ENCODE measurements around the gene SLC16A1. TPM values are rescaled to one million over a fixed set of nuclear protein-coding genes. Genes with fewer than 3 reads are reported as not detected.
"Not testable (repeated sequence)": the region's sequence is repeated elsewhere in the genome, so short reads cannot be mapped to it uniquely, and the experiment has no call there.

Gene SLC16A1
- total RNA-seq, 1 donor from 2014 or later, result 113 TPM

DNA sequence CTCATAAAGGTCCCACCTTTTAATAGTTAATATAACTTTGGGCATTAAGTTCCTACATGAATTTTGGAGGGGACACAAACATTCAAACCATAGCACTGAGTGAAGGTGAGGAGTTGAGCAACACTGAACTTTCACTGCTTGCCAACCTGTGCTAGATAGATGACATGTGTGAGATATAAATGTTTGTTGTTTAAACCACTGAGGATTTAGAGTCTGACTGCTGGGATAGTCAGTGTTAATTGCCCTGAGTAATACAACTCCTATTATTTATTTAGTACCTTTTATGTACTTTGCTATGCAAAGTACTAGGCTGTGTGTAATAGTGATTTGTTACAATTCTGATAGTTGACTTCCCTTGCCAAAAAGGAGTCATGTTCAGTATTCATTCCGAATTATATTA lies 32.4 kb upstream of the SLC16A1 start:
- TF ChIP-seq, protein P1, sequence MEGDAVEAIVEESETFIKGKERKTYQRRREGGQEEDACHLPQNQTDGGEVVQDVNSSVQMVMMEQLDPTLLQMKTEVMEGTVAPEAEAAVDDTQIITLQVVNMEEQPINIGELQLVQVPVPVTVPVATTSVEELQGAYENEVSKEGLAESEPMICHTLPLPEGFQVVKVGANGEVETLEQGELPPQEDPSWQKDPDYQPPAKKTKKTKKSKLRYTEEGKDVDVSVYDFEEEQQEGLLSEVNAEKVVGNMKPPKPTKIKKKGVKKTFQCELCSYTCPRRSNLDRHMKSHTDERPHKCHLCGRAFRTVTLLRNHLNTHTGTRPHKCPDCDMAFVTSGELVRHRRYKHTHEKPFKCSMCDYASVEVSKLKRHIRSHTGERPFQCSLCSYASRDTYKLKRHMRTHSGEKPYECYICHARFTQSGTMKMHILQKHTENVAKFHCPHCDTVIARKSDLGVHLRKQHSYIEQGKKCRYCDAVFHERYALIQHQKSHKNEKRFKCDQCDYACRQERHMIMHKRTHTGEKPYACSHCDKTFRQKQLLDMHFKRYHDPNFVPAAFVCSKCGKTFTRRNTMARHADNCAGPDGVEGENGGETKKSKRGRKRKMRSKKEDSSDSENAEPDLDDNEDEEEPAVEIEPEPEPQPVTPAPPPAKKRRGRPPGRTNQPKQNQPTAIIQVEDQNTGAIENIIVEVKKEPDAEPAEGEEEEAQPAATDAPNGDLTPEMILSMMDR (conservative IDR thresholded peaks at IDR 0.05), result no peak
- Mint-ChIP-seq H3K4me3 (no peak overlapping the region), H3K27me3 (ENCODE audit: low read depth) (no peaks in the 10 kb centered on the region), H3K27ac (ENCODE audit: unreplicated experiment) (no peak overlapping the region), H3K9me3 (no peaks in the 10 kb centered on the region), H3K36me3 (ENCODE audit: low read depth) (no peaks in the 10 kb centered on the region), H3K4me1 (no peaks in the 10 kb centered on the region)
- DNase-seq (ENCODE audit: low read depth, low spot score), result no peak

DNA sequence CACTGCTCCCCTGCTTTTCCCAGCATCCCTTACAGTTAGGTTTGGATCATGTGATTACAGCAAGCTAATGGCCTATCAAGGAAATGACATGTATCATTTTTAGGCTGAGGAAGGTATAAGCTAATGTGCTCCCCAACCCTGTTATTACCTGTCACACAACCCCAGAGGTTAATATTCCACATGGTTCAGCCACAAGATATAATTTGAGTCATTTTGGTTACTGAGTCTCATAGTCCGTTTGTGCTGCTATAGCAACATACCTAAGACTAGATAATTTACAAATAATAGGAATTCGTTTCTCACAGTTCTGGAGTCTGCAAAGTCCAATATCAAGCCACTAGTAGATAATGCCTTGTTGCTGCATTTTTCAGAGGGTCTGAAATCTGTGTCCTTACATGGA lies 29.1 kb upstream of the SLC16A1 start:
- TF ChIP-seq, protein P1 (conservative IDR thresholded peaks at IDR 0.05), result no peak
- H3K27ac Mint-ChIP-seq (ENCODE audit: unreplicated experiment), result no peak overlapping the region
- no peaks in the 10 kb centered on the region for H3K36me3 Mint-ChIP-seq (ENCODE audit: low read depth)
- DNase-seq (ENCODE audit: low read depth, low spot score), result no peak
- H3K27me3 Mint-ChIP-seq (ENCODE audit: low read depth), result no peaks in the 10 kb centered on the region
- no peak overlapping the region for H3K4me3 Mint-ChIP-seq
- peaks cover 3% of the 10 kb centered on the region for H3K4me1 Mint-ChIP-seq
- H3K9me3 Mint-ChIP-seq, result no peaks in the 10 kb centered on the region

DNA sequence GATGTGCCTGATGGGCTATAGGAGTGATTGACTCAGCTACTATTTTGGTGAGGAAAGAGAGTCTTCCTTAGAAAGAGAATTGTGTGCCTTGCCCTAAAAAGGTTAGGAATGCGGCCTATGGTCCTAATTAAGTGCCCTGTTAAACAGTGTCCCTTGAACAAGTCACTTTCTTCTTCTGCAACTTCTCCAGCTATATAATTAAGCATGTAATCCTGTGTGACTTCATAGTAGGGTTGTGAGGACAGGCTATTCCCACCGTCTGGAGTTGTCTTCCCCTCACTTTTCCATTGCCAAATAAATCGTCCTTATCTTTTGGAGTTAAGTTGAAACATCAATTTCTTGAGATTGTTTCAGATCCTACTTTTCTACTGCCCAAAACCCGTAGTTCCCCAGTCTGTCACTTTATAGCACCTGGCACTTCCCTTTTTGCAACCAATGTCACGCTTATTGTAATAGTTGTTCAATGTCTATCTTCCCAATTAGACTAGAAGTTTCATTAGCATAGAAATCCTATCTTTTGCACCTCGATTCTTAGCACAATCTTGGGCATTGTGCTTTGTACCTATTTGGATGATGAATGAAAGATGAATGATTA lies 27.6 kb upstream of the SLC16A1 start:
- TF ChIP-seq, protein P1 (conservative IDR thresholded peaks at IDR 0.05), result no peak
- Mint-ChIP-seq H3K27ac (ENCODE audit: unreplicated experiment) (no peak overlapping the region), H3K27me3 (ENCODE audit: low read depth) (no peaks in the 10 kb centered on the region), H3K36me3 (ENCODE audit: low read depth) (no peaks in the 10 kb centered on the region), H3K9me3 (no peaks in the 10 kb centered on the region), H3K4me3 (no peak overlapping the region), H3K4me1 (peaks cover 3% of the 10 kb centered on the region)
- no peak for DNase-seq (ENCODE audit: low read depth, low spot score)

DNA sequence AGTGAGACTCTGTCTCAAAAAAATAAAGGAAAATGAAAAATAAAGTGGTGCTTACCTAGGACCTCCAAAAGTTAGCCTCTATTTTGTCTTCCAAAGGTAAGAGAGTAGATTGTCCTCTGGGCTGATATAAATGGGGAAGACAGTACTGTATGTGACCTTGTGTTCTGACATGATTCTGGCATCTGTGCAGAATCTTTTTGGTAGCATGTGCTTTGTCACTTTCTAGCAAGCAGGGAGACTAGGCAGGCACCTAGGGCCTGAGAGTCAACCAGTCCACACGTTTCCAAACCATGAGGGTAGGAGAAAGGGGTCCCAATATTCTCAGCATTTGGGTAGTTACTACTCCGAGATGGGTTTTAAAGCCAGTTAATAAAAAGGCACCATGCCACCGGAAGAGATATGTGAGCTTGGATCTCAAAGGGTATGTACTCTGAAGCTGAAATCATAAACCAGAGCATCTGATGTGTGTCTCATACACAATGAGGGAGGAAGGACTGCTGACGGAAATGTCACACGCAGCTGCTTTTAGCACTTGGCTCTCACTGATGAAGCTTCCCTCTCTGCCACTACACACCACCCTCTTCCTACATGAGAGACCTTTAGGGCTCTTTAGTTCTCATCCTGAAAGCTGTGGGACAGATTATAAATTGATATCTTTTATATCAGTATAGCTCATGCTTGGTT lies 27.0 kb upstream of the SLC16A1 start:
- Mint-ChIP-seq H3K36me3 (ENCODE audit: low read depth) (no peaks in the 10 kb centered on the region), H3K4me1 (peaks cover 3% of the 10 kb centered on the region), H3K27ac (ENCODE audit: unreplicated experiment) (no peak overlapping the region), H3K9me3 (no peaks in the 10 kb centered on the region), H3K27me3 (ENCODE audit: low read depth) (no peaks in the 10 kb centered on the region), H3K4me3 (no peak overlapping the region)
- no peak for DNase-seq (ENCODE audit: low read depth, low spot score)
- TF ChIP-seq, protein P1 (conservative IDR thresholded peaks at IDR 0.05), result no peak

DNA sequence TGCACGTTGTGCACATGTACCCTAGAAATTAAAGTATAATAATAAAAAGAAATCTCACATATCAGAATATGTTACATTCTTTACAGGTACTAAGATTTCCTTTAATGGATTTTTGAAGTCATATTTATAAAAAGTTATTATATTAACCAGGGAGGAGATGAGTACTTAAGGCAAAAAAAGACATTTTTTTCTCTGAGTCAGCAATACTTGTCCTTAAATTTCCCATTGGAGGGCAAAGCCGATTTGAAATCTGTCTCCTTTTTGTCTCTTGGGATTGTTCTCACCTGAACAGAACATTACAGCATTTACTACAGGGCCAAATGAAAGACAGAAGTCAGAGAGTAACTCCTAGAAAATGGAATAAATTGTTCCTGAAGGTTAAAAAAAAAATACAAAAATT lies 26.3 kb upstream of the SLC16A1 start:
- no peaks in the 10 kb centered on the region for H3K36me3 Mint-ChIP-seq (ENCODE audit: low read depth)
- DNase-seq (ENCODE audit: low read depth, low spot score), result no peak
- H3K27ac Mint-ChIP-seq (ENCODE audit: unreplicated experiment), result no peak overlapping the region
- TF ChIP-seq, protein P1 (conservative IDR thresholded peaks at IDR 0.05), result no peak
- H3K9me3 Mint-ChIP-seq, result no peaks in the 10 kb centered on the region
- H3K4me1 Mint-ChIP-seq, result peaks cover 3% of the 10 kb centered on the region
- no peak overlapping the region for H3K4me3 Mint-ChIP-seq
- no peaks in the 10 kb centered on the region for H3K27me3 Mint-ChIP-seq (ENCODE audit: low read depth)

DNA sequence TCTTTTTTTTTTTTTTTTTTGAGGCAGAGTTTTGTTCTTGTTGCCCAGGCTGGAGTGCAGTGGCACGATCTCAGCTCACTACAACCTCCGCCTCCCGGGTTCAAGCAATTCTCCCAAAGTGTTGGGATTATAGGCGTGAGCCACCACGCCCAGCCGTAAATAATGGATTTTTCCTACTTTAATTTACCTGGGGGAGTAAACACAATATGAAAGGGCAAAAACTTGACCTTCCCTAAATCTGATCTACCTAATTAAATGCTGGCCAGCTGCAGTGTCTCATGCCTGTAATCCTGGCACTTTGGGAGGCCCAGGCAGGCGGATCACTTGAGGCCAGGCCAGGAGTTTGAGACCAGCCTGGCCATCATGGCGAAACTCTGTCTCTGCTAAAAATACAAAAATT lies 25.8 kb upstream of the SLC16A1 start:
- not testable (repeated sequence) for H3K4me1 Mint-ChIP-seq; H3K4me3 Mint-ChIP-seq; DNase-seq (ENCODE audit: low read depth, low spot score); H3K36me3 Mint-ChIP-seq (ENCODE audit: low read depth); H3K27ac Mint-ChIP-seq (ENCODE audit: unreplicated experiment); H3K27me3 Mint-ChIP-seq (ENCODE audit: low read depth); H3K9me3 Mint-ChIP-seq

Data from neural crest cell (in vitro differentiated cells).